Adrenal gland (tissue), 5 donors: Measurements from ENCODE around the gene CADM1.

Experiments
- CTCF ChIP-seq, 6 experiments: fragments of 450-650 bp in 4 of 6; fragments of 200-600 bp in 2 of 6; sonication (generic) in 1 of 6; IDR thresholded peaks; 1 replicate in 5 of 6; 2 replicates in 1 of 6; pipeline versions ENCODE4 v1.5.1 to v1.8.0; 2016 to 2021; ENCODE audit warnings: antibody characterized with exemption in 6 of 6, mild to moderate bottlenecking in 2 of 6, moderate library complexity in 1 of 6
- POLR2A ChIP-seq, 2 donors: fragments of 450-650 bp; IDR thresholded peaks; one replicate each; pipeline ENCODE4 v1.6.1; 2017; ENCODE audit warnings: antibody characterized with exemption in 2 of 2, mild to moderate bottlenecking in 2 of 2, moderate library complexity in 1 of 2
- donor health status: DM: no; HTN: no; CAD: no.

GRCh38 chr11:115155978-115156377 lies 348.2 kb downstream of the CADM1 start:
- TF ChIP-seq CTCF (IDR thresholded peaks at IDR 0.05) (no peak), POLR2A (IDR thresholded peaks at IDR 0.05) (no peak)
